Superior temporal gyrus (tissue), 1 donor: ENCODE measurements around the gene TMEM252.

ENCODE experiments used
- DNase-seq: peaks from one replicate; pipeline ENCODE4 v3.0.0-alpha.2; 2016; ENCODE audit errors: extremely low spot score

The TMEM252 gene

DNA sequence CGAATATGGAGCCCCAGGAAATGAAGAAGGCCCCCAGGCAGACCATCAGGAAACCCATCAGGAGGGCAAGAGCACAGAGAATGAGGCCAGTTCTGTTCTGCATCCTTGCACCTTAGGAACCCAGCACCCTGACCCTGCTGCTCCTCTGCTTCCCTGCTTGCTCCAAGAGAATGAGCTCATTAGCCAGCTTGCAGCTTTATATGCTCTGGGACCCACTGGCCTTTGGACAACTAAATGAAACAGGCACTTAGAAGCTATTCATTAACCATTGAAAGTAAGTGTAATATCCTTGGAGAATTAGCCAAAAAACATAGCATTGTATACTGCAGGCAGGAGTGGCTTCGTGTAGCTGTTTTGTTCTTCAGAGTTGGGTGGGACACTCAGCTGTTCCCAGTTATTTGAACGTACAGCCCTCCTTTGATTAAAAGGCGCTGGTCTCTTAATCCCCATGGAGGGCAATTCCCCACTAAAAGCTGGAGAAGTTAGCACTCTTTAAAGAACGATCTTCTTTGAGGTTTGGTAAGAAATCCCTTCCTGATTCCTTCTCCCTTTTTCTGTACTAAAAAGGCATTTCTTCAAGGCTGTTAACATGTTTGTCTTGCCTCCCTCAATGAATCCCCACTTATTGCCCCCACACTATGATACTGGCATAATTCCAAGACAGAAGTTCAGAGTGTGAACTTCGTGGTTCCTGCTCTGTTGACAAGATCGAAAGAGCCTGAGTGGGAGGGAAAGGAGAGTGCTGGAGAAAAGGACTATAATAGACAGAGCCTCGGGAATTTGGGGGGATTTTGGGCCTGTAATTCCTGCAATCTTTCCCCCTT is at the start of gene TMEM252:
TMEM252 (minus strand) TSS at position 172 of the 824 bp plus-strand sequence; CDS start at position 103, 69 bp downstream.
- no peak for DNase-seq

DNA sequence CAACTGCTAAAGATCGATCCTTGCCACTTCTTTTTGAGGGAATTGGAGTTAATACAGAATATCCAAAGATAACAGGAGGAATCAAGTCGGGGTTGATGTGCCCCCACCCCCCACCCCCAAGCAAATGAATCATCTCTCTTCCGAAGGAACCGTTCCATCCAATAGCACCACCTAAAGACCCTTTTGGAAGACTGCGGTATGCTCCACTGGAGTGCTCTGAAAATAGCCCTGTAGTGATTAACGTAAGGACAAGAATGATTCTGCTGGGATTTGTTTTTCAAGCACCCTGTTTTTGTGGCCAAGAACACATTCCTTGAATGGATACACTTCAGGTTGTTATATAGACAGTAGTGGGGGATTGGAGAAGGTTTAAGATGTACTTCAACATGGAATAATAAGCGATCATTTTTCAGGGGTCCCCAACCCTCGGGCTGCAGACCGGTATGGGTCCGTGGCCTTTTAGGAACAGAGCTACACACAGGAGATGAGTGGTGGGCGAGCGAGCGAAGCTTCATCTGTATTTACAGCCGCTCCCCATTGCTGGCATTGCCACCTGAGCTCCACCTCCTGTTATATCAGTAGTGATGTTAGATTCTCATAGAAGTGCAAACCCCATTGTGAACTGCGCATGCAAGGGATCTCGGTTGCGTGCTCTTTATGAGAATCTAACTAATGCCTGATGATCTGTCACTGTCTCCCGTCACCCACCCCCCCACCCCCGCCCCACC is 44.5 kb upstream of the TMEM252 start:
- DNase-seq, result no peak

- DNase-seq, result peak; percentile 92
Observed at GRCh38 chr9:68584189-68585033, 43.7 kb upstream of the TMEM252 start.

DNA sequence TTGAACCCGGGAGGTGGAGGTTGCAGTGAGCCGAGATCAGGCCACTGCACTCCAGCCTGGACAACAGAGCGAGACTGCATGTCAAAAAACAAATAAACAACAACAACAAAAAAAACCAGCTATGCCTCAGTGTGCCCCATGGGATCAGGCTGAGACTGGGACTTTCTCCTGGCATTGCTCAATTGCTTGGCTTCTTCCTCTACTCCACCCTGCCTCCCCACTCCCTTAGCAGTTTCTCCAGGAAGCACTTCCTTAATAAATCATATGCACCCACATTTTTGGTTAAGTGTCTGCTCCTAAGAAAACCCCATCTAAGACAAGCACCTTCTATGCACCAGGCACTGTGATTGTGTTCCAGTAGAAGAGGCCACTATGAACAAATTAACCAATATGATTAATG is 41.0 kb upstream of the TMEM252 start:
- no peak for DNase-seq

GRCh38 chr9:68577774-68578591 is 37.3 kb upstream of the TMEM252 start:
- no peak for DNase-seq

DNA sequence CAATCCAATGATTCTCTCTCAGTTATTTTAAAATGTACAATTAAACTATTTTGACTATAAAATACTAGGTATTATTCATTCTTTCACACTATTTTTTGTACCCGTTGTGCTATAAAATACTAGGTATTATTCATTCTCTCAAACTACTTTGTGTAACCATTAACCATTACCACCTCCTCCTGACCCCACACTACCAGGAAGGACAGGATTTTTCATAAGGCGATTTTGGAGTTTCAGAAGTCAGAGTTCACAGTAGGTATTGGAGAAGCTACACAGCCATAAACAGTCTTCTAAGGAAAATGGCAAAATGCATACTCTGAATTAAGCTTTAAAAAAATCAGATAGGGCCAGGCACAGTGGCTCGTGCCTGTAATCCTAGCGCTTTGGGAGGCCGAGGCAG is 35.1 kb upstream of the TMEM252 start:
- no peak for DNase-seq

GRCh38 chr9:68574150-68574549 is 33.5 kb upstream of the TMEM252 start:
- no peak for DNase-seq

DNA sequence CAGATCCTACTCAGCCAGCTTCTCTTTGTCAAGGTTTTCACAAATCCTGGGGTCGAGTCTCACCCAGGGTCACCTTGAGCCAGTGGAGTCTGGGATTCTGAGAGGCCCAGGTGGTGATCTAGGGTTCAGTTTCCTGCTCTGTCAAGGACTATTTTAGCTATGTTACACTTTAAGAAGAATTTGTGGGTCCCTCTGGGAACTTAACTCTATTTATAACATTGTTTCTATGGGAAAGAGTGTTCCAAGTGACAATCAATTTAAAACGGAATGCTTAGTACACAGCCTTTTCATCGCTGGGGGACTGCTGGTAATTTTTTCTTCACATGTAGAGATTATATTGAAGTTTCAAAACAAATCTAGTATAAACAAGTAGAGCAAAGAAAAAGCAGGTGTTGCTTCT is 26.9 kb upstream of the TMEM252 start:
- no peak for DNase-seq

DNA sequence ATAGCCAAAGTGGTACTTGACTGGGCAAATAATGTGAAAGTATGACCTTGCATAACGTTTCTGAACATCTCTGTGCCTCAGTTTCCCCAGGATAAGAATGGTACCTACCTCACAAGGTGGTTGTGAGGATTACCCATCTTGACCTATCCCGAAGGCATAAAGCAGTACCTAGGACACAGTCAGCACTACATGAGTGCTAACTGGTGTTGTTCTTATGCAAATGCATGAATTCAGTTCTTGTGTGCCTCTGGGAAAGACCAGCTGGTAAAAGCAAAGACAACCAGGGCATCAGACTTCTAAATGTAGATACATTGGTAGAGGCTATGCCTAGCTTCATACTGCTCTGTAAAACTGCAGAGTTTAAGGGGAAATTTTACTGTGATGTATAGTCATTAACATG is 21.8 kb upstream of the TMEM252 start:
- no peak for DNase-seq

DNA sequence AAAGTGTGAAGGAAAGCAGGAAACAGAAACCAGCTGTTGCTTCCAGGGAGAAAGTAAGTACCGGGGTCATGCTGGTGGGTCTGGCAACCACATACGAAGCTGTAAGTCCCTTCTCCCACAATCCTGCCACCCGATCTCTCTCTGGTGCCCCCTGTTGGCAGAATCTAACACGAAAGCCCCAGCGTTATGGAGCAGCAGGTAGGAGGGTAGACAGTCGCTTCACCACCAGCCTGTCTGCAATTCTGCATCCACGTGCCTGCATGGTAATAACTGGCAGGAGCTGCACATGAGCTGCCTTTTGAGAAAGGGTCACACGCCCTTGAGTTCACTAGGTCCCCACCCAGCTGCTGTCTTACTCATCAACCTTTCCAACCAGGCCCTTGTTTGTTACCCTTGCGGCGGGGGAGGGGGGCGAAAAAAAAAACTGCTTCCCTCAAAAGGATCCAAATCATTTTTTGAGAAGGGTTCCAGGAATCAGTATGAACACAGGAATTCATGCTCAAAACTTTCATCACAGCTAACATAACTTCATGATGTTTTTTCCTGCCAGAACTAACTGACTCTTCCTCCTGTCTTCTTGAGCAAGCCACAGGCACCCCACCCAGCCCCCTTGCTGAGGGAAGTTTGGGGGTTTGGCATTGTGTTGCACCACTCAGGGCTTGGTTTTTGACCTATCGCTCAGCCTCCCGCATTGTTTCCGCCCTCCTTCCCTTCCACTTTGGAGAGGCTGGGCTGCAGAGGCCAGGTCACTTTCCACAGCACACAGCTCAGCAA is 19.6 kb upstream of the TMEM252 start:
- no peak for DNase-seq

GRCh38 chr9:68558545-68558944 is 17.9 kb upstream of the TMEM252 start:
- DNase-seq, result no peak

DNA sequence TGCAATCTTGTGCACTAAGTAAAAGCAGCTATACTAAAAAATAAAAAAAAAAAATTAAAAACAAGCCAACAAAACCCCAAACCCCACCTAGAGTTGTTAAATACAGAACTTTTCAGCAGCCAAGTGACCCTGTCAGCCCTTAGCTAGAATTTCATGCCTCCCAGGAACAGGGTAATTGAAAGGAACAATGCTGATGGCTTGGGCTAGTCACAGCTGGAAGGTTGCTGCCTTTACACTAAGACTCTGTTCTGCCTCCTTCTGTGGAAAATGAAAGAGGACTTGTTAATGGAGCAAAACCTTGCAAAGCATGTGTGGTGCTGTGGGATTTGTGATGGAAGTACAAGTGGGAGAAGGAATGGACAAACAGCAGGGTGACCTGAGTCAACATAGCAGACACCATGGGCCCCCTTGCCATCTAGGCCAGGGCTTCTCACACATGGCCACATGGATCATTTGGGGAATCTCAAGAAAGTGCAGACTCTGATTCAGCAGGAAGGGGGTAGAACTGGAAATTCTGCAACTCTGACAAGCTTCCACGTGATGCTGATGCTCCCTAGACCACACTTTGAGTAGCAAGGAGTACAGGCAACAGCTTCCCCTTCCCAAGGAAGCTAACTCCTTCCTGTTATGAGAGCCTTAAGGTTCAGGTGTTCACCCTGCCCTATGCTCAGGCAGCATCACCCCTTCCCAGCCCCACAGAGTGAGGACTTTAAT is 14.9 kb upstream of the TMEM252 start:
- DNase-seq, result no peak

DNA sequence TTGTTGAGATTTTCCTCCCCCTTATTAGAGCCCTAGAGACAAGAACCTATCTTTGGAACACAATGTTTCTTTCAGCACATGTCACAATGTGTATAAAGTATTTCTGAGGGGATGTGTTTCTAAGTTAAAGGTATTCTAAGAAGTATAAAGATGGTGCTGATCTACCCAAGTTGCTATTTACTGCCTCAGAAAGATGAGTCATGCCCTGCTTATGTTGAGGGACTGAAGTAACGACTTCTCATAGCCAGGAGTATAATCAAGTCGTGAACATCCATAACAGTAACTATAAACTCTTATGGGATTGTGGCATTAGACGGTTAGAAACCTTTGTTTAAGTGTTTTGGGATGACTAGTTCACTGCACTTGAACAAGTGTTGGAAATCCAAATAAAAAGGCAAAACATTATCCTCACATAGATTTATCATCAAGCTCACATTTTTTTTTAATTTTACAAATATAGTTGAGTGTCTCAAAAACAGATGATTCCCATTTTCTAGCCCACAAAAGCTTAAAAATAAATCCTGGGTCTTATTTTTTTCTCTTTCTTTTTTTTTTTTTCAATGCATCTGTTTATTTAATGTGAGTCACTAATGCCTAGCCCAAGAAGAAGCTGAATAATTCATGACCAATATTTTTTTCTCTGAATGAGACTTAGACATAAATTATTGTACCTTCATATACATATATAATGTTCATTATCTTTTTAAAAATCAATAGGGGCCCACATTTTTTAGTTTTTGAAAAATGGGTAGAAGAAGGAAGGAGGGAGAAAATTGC is 12.2 kb upstream of the TMEM252 start:
- DNase-seq, result no peak

GRCh38 chr9:68551191-68551590 is 10.5 kb upstream of the TMEM252 start:
- DNase-seq, result no peak

DNA sequence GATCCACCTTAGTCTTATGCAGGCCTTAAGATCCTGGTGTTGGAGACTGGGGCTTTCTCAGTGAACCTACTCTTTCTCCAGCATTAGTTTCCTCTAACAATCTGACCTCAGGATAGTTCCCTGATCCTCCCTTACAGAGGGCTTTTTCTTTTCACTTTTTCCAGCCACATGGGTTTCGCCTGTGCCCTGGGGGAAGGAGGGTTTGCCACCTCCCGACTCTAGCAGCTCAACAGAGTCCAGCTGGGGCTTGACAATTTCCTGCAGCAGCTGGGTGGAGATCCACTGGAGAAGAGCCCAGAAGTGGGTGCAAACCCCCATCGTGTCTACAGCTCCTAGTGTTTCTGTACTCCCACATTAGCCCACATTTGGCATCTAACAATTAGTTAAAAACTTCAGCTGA is 7.6 kb upstream of the TMEM252 start:
- DNase-seq, result no peak

DNA sequence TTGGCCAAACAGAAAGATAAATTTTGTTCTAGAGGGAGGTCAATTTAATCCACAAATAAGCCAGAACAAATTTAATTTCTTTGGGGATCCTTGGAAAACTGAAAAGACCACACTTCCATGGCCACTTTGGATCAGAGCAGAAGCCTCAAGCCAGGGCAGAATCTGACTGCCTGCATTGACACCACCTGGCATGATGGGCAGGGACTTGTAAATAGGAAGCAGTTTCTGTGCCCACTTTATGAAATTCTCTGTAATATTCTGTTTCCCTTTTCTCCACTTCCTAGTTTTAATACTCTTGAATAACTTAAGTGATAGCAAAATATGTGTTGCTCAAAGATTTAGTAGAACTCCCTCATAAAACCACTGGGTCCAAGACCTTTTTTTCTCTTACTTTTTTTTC is 6.7 kb upstream of the TMEM252 start:
- DNase-seq, result no peak

DNA sequence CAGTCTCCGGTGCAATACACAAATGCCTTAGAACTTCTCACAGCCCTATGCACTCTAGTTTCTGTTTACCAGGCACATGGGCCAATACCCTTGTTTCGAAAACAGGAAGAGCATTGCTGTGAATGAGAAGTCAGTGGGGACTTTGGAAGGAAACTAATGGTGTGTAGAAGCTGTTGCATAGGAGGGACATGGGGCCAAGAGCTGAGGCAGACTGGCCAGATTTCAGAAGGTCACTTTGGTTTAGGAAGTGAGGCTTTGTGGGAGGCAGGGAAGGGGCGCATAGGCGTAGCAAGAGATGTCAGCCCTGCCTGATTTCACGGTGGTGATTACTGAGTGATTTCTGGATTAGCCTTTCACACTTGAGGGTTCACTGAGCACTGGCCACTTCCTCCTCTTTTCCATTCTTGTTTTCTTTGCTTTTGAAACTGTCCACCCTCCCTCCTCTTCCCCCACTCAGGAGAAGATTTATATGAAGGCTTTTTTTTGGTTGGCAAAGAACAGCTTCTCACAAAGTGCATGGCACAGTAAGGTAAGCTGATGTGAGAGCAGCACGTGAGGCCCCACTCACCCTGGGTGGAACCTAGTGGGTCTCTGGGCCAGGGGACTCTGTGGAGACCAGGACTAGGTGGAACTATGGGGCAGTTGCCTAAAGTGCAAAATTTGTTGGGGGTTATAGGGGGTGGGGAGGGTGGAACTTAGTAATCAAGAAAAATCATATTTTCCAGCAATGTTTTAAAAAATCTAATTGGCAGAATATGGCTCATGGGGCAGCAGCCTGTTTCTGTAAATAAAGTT is 6.1 kb upstream of the TMEM252 start:
- DNase-seq, result peak; percentile 18

DNA sequence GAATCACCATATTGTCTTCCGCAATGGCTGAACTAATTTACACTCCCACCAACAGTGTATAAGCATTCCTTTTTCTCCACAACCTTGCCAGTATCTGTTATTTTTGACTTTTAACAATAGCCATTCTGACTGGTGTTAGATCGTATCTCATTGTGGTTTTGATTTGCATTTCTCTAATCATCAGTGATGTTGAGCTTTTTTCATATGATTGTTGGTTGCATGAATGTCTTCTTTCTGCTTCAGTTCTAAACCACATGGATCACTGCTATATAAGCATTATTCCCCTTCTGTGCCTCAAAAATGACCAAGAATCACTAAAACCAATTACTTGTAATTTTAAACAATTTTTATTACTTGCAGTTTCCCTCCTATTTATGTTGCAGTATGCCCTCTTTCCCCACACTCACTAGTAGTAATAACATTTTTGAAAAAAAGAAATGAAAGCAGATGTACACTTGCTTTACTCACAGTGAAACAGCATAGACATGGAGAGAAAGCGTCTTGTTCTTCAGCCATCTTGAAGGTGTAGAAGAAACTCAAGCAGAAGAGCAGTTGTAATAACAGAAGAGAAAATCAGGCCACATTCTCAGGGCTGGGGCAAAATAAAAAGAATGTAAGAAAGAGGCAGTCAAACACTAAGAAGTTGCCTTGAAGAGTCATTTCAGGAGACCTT is 4.5 kb upstream of the TMEM252 start:
- DNase-seq, result no peak
